WI38 (cell line): ENCODE measurements around the gene NCAM2.

Source experiments
- H3K4me3 ChIP-seq: 2 replicates; pipeline ENCODE4 v1.5.1; 2011; ENCODE audit warnings: low read depth, mild to moderate bottlenecking, control low read depth, low read length
- CTCF ChIP-seq: IDR thresholded peaks from 2 replicates; pipeline ENCODE4 v1.5.1; 2012; ENCODE audit warnings: low read depth, mild to moderate bottlenecking, control low read depth, low read length

Gene NCAM2

GRCh38 chr21:21383126-21383525 is 384.9 kb downstream of the NCAM2 start:
- no peak for TF ChIP-seq CTCF
- H3K4me3 ChIP-seq: no peak overlapping the region

- TF ChIP-seq CTCF: no peak
- H3K4me3 ChIP-seq: no peak overlapping the region
Observed at GRCh38 chr21:21384977-21385376, 386.8 kb downstream of the NCAM2 start.

- no peak for TF ChIP-seq CTCF
- no peak overlapping the region for H3K4me3 ChIP-seq
Observed at GRCh38 chr21:21385404-21385803, 387.2 kb downstream of the NCAM2 start.

GRCh38 chr21:21387916-21388315 is 389.7 kb downstream of the NCAM2 start:
- H3K4me3 ChIP-seq: no peak overlapping the region
- no peak for TF ChIP-seq CTCF

- no peak for TF ChIP-seq CTCF
Observed at GRCh38 chr21:21394064-21394463, 395.9 kb downstream of the NCAM2 start.

GRCh38 chr21:21396424-21396823 is 398.2 kb downstream of the NCAM2 start:
- no peak overlapping the region for H3K4me3 ChIP-seq
- TF ChIP-seq CTCF: no peak

More at GRCh38 chr21:21394064-21394463, 395.9 kb downstream of the NCAM2 start:
- H3K4me3 ChIP-seq: no peak overlapping the region

GRCh38 chr21:21397464-21397863 is 399.3 kb downstream of the NCAM2 start:
- TF ChIP-seq CTCF: no peak

More at GRCh38 chr21:21397464-21397863, 399.3 kb downstream of the NCAM2 start:
- H3K4me3 ChIP-seq: no peak overlapping the region
